ENCODE data around the gene BDKRB2.

Gene BDKRB2

DNA sequence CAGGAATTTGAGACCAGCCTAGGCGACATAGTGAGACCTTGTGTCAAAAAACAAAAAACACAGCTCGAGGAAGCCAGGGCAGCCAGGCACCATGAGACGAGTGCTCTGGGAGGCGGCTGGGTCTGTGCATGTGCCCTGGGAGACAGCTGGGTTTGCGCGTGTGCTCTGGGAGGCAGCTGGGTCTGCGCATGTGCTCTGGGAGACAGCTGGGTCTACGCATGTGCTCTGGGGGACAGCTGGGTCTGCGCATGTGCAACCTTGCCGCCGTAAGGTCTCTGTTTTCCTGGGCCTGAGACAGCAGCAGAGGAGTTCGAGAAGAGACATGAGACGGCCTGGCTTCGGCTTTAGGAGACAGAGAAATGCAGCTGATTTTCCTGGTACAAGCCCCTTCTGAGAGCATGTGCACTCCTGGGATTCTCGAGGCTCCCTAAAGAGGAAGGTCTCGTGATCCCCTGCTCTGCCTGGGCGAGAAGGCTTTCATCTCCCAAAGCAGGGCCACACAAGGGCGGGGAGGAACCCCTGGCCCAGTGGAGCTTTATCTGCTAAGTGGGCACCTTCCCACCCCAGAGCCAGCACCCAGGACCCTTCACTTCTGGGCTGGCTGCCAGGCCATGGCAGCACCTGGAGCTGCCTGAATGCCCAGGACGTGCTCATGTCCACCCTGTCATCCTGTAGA, 47.8 kb downstream of the BDKRB2 start:
- Histone ChIP-seq H3K9me2 (replicated peaks; ENCODE audit: low read depth, low read length) (no peaks in the 10 kb centered on the region), H3K27me3 (ENCODE audit: insufficient read depth, low read length, poor library complexity, severe bottlenecking) (no peaks in the 10 kb centered on the region), H3F3A (ENCODE audit: low read depth) (no peaks in the 10 kb centered on the region), H4K20me1 (ENCODE audit: insufficient read depth, low read length, poor library complexity, severe bottlenecking) (no peaks in the 10 kb centered on the region), H3K4me2 (ENCODE audit: low read depth, low read length, poor library complexity, severe bottlenecking) (no peak overlapping the region), H2AFZ (ENCODE audit: low read length) (no peak overlapping the region), H3K36me3 (ENCODE audit: insufficient read depth, low read length) (no peaks in the 10 kb centered on the region), H3K9me3 (ENCODE audit: insufficient read depth, low read depth, low read length) (no peaks in the 10 kb centered on the region; the same call in 1 of the 2 replicates), H3K4me1 (ENCODE audit: insufficient read depth, low read length, poor library complexity, severe bottlenecking) (no peaks in the 10 kb centered on the region), H3K4me3 (ENCODE audit: low read length, poor library complexity, severe bottlenecking) (no peak overlapping the region), H3K9ac (ENCODE audit: low read depth, low read length, poor library complexity, severe bottlenecking) (no peak overlapping the region), H3K79me2 (ENCODE audit: insufficient read depth, low read length) (no peaks in the 10 kb centered on the region)
- TF ChIP-seq, protein P1, sequence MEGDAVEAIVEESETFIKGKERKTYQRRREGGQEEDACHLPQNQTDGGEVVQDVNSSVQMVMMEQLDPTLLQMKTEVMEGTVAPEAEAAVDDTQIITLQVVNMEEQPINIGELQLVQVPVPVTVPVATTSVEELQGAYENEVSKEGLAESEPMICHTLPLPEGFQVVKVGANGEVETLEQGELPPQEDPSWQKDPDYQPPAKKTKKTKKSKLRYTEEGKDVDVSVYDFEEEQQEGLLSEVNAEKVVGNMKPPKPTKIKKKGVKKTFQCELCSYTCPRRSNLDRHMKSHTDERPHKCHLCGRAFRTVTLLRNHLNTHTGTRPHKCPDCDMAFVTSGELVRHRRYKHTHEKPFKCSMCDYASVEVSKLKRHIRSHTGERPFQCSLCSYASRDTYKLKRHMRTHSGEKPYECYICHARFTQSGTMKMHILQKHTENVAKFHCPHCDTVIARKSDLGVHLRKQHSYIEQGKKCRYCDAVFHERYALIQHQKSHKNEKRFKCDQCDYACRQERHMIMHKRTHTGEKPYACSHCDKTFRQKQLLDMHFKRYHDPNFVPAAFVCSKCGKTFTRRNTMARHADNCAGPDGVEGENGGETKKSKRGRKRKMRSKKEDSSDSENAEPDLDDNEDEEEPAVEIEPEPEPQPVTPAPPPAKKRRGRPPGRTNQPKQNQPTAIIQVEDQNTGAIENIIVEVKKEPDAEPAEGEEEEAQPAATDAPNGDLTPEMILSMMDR (conservative IDR thresholded peaks at IDR 0.05; ENCODE audit: low read length), result no peak
- no peak for TF ChIP-seq EZH2phosphoT487 (IDR thresholded peaks at IDR 0.05; ENCODE audit: borderline replicate concordance)

DNA sequence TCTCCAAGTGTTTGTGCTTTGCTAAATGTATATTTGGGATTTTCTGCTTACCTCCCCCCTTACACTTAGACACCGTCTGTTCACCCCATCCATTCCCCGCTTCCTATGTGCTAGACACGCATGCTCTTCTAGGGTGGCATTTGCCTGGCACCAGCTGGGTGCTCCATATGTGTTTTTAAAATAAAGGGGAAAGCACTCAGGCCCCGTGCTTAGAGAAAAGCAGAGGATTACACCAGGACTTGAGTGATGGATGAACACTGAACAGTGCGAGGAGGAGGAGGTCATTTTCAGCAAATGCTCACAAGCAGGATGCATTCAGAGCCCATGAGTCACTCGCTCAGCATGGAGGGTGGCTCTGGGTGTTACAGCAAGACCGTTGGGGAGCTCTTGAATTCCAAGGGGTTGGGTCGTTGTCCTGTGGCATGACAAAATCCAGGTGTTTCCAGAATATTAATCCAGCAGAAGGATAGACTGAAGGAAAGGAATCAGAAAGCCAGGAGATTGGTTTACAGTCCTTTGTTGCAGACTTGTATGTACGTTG, 48.4 kb downstream of the BDKRB2 start:
- no peak overlapping the region for H3K9ac ChIP-seq (ENCODE audit: low read depth, low read length, poor library complexity, severe bottlenecking)
- no peaks in the 10 kb centered on the region for H3K4me1 ChIP-seq (ENCODE audit: insufficient read depth, low read length, poor library complexity, severe bottlenecking)
- H3K4me2 ChIP-seq (ENCODE audit: low read depth, low read length, poor library complexity, severe bottlenecking), result no peak overlapping the region
- H3K27me3 ChIP-seq (ENCODE audit: insufficient read depth, low read length, poor library complexity, severe bottlenecking), result no peaks in the 10 kb centered on the region
- H2AFZ ChIP-seq (ENCODE audit: low read length), result no peak overlapping the region
- no peaks in the 10 kb centered on the region for H3K36me3 ChIP-seq (ENCODE audit: insufficient read depth, low read length)
- H4K20me1 ChIP-seq (ENCODE audit: insufficient read depth, low read length, poor library complexity, severe bottlenecking), result no peaks in the 10 kb centered on the region
- H3K79me2 ChIP-seq (ENCODE audit: insufficient read depth, low read length), result no peaks in the 10 kb centered on the region
- TF ChIP-seq, protein P1 (conservative IDR thresholded peaks at IDR 0.05; ENCODE audit: low read length), result no peak
- TF ChIP-seq EZH2phosphoT487 (IDR thresholded peaks at IDR 0.05; ENCODE audit: borderline replicate concordance), result no peak
- H3F3A ChIP-seq (ENCODE audit: low read depth), result no peaks in the 10 kb centered on the region
- no peaks in the 10 kb centered on the region for H3K9me2 ChIP-seq (replicated peaks; ENCODE audit: low read depth, low read length)
- no peak overlapping the region for H3K4me3 ChIP-seq (ENCODE audit: low read length, poor library complexity, severe bottlenecking)
- no peaks in the 10 kb centered on the region; the same call in 1 of the 2 replicates for H3K9me3 ChIP-seq (ENCODE audit: insufficient read depth, low read depth, low read length)

DNA sequence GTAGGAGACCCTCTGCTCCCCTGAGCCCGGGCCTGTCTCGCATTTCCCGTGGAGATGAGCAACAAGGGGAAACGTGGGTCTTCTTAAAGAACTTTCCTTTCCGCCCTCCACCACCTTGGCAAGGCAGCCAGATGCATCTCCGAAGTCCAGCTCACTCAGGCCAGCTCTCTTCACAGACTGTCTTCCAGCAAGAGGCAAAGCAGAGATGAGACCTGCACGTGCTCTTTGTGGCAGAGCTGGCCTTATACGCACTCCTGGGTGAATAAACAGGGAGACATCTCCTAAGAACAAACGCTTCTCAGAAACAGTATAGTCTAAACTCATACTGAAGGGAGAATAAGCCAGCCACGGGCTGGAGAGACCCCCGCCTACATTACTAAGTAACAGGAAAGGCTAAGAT, 50.0 kb downstream of the BDKRB2 start:
- H3K9ac ChIP-seq (ENCODE audit: low read depth, low read length, poor library complexity, severe bottlenecking), result no peak overlapping the region
- no peaks in the 10 kb centered on the region for H4K20me1 ChIP-seq (ENCODE audit: insufficient read depth, low read length, poor library complexity, severe bottlenecking)

More for the DNA sequence above, 50.0 kb downstream of the BDKRB2 start:
- Histone ChIP-seq H3K4me3 (ENCODE audit: low read length, poor library complexity, severe bottlenecking) (no peak overlapping the region), H3K79me2 (ENCODE audit: insufficient read depth, low read length) (no peaks in the 10 kb centered on the region), H2AFZ (ENCODE audit: low read length) (no peak overlapping the region), H3K4me1 (ENCODE audit: insufficient read depth, low read length, poor library complexity, severe bottlenecking) (no peaks in the 10 kb centered on the region), H3K4me2 (ENCODE audit: low read depth, low read length, poor library complexity, severe bottlenecking) (no peak overlapping the region), H3K9me3 (ENCODE audit: insufficient read depth, low read depth, low read length) (no peaks in the 10 kb centered on the region; the same call in 1 of the 2 replicates), H3F3A (ENCODE audit: low read depth) (no peaks in the 10 kb centered on the region), H3K9me2 (replicated peaks; ENCODE audit: low read depth, low read length) (no peaks in the 10 kb centered on the region), H3K36me3 (ENCODE audit: insufficient read depth, low read length) (no peaks in the 10 kb centered on the region), H3K27me3 (ENCODE audit: insufficient read depth, low read length, poor library complexity, severe bottlenecking) (no peaks in the 10 kb centered on the region)
- no peak for TF ChIP-seq EZH2phosphoT487 (IDR thresholded peaks at IDR 0.05; ENCODE audit: borderline replicate concordance)
- TF ChIP-seq, protein P1 (conservative IDR thresholded peaks at IDR 0.05; ENCODE audit: low read length), result no peak

All from Loucy (cell line).